Measurements from ENCODE around the gene SMIM35. TPM values are rescaled to one million over a fixed set of nuclear protein-coding genes. Genes with fewer than 3 reads are reported as not detected.

The SMIM35 gene
- total RNA-seq, 1 experiment from 2014 or later = not detected

DNA sequence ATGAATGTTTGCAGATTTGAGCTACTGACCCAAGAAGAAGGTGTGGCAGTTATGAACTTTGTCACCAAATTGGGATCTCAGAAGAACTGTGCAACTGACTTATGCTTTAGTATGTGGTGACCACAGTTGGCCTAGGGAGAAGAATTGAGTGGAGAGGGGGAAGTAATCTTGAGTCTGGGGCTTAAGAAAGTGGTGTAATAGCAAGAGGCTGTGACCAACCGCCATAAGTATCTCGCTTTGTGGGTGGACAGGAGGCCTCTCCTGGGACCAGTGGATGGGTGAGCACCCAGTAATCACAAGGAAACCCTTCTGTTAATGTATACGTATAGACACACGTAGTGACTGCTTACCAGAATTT, 113.3 kb downstream of the SMIM35 start:
- Histone ChIP-seq H3K79me1 (ENCODE audit: insufficient read depth, low read depth, low read length, poor library complexity, severe bottlenecking) (no peaks in the 10 kb centered on the region), H4K5ac (ENCODE audit: insufficient read length, low read depth, low read length) (no peak overlapping the region), H3K9me3 (ENCODE audit: control insufficient read depth, low read depth, low read length) (no peaks in the 10 kb centered on the region), H3K23ac (ENCODE audit: insufficient read length, low read depth, low read length) (no peak overlapping the region), H3K4me2 (ENCODE audit: insufficient read depth, insufficient read length, low read length) (no peak overlapping the region), H3K79me2 (ENCODE audit: insufficient read depth, low read length) (no peaks in the 10 kb centered on the region), H3K23me2 (ENCODE audit: insufficient read length, low read depth, low read length, poor library complexity, severe bottlenecking) (no peaks in the 10 kb centered on the region), H3K4me1 (ENCODE audit: insufficient read depth, low read length) (no peaks in the 10 kb centered on the region), H3T11ph (ENCODE audit: low read length) (no peak overlapping the region), H4K91ac (ENCODE audit: insufficient read length, low read depth, low read length) (no peak overlapping the region), H2BK12ac (ENCODE audit: insufficient read length, low read depth, low read length) (no peak overlapping the region), H2BK120ac (ENCODE audit: low read depth, low read length, poor library complexity, severe bottlenecking) (no peak overlapping the region), H2AFZ (ENCODE audit: low read length) (no peak overlapping the region), H3K27me3 (ENCODE audit: insufficient read depth, low read length) (no peaks in the 10 kb centered on the region; the same call in 1 of the 2 replicates), H4K8ac (replicated peaks; ENCODE audit: insufficient read length, low read depth, low read length) (no peak overlapping the region), H2BK20ac (ENCODE audit: low read depth, low read length, poor library complexity, severe bottlenecking) (no peak overlapping the region), H4K20me1 (ENCODE audit: control insufficient read depth, insufficient read depth, insufficient read length) (no peaks in the 10 kb centered on the region), H3K4ac (ENCODE audit: low read depth, low read length) (no peak overlapping the region), H2AK5ac (ENCODE audit: insufficient read length, low read length) (no peak overlapping the region), H3K14ac (ENCODE audit: insufficient read depth, low read length) (no peak overlapping the region), H3K9ac (ENCODE audit: extremely low read depth, insufficient read length, low read length) (no peak overlapping the region), H3K56ac (ENCODE audit: insufficient read length, low read depth, low read length) (no peak overlapping the region), H3K18ac (ENCODE audit: insufficient read length, low read depth, low read length) (no peak overlapping the region), H2BK5ac (ENCODE audit: insufficient read length, low read length) (no peak overlapping the region), H2BK15ac (ENCODE audit: low read depth, low read length) (no peak overlapping the region), H3K27ac (ENCODE audit: insufficient read length, low read depth, low read length) (no peak overlapping the region)
- H3K4me3 Mint-ChIP-seq = no peak overlapping the region
- no peak for DNase-seq
- H3K4me1 Mint-ChIP-seq = peaks cover 0 to 6% of the 10 kb centered on the region in 2 experiments; a peak in 2 of 4 replicates
- no peak overlapping the region for H3K27ac Mint-ChIP-seq
- TF ChIP-seq, protein P1, sequence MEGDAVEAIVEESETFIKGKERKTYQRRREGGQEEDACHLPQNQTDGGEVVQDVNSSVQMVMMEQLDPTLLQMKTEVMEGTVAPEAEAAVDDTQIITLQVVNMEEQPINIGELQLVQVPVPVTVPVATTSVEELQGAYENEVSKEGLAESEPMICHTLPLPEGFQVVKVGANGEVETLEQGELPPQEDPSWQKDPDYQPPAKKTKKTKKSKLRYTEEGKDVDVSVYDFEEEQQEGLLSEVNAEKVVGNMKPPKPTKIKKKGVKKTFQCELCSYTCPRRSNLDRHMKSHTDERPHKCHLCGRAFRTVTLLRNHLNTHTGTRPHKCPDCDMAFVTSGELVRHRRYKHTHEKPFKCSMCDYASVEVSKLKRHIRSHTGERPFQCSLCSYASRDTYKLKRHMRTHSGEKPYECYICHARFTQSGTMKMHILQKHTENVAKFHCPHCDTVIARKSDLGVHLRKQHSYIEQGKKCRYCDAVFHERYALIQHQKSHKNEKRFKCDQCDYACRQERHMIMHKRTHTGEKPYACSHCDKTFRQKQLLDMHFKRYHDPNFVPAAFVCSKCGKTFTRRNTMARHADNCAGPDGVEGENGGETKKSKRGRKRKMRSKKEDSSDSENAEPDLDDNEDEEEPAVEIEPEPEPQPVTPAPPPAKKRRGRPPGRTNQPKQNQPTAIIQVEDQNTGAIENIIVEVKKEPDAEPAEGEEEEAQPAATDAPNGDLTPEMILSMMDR (conservative IDR thresholded peaks at IDR 0.05) = no peak
- no CpG with 5 or more reads among the region's 4 CpGs for WGBS (ENCODE audit: extremely low coverage, insufficient read length, low lambda C conversion rate)
- H3K9me3 Mint-ChIP-seq = no peaks in the 10 kb centered on the region
- H3K36me3 Mint-ChIP-seq (ENCODE audit: insufficient read depth in 1 of 3, low read depth in 3 of 3) = no peaks in the 10 kb centered on the region
- H3K27me3 Mint-ChIP-seq (ENCODE audit: low read depth) = peaks cover 10% of the 10 kb centered on the region

Measured in H9 (cell line).